NCI-H524 treated with DMSO at 0.1 percent for 48 hours (cell line): ENCODE data around the gene PCNX4.

Source experiments
- DNase-seq: peaks from one replicate; lab custom pipeline; 2025; lab: John Stamatoyannopoulos, UW

The PCNX4 gene

GRCh38 chr14:60206249-60206670 is 114.5 kb downstream of the PCNX4 start:
- no peak for DNase-seq

DNA sequence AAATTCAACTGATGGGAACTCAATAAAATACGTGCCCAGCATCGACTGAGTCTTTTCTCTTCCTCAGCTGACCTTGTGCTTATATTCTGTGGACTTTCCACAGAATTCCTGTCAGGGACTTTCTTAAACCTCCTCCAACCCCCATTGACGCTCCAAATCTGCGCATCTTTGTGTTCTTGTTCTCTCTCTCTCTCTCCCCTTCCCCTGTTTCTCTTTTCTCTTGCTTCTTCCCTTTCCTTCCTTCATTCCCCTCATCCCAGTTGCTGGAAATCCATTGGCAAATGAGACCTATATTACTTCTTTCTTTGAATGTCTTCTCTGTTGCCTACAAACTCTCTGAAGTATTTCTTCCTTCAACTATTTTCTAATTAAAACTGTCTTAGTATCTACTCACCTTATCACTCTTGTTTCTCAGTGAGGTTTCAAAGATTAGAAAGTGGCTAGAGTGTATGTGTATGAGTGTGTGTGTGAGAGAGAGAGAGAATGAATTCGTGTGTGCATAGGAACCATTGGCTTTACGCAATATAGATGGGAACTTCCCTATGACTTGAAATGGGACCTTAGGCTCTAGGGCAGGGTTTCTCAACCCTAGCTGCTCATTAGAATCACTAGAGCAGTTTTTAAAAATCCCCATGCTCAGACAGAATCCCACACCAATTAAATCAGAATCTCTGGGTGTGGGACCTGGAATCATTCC is 115.3 kb downstream of the PCNX4 start:
- DNase-seq: no peak

GRCh38 chr14:60210703-60211102 is 119.0 kb downstream of the PCNX4 start:
- DNase-seq: no peak

GRCh38 chr14:60211153-60211552 is 119.4 kb downstream of the PCNX4 start:
- no peak for DNase-seq

DNA sequence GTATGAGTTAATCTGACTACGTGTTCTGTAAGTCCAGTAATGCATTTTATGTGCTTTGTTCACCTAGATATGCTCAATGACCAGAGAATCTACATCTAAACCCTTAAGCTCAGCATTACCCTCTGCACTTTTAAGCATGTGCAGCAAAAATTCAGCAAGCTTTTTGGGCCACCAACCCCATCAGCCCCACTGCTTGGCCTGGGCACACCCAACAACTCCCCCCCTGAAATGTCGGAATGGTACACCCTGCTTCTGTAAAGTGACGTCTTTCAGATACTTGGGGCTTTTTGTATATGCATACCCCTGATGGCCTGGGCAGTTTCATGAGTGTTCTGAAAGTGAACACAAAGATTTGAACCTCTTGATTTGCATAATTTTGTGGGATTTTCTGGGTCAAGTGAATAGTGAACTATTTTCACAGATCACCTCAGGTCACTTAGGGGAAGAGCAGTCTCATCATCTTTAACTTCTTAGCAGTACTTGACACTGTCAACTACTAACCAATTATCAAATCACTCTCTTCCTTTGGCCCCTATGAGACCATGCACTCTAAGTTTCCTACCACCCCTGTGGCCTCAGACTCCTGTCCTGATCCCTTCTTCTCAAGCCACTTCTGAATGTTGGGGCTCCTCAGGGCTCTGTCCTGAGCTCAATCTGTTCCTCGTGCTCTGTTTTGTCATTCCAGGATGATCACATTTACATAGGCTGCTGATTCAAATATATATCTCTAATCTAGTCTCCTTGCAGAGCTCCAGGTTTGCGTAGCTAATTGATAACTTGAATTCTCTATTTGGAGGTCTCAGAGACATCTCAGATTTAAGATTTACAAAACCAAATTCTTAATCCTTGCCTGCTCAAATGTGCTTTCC is 121.0 kb downstream of the PCNX4 start:
- no peak for DNase-seq

- no peak for DNase-seq
Observed at GRCh38 chr14:60214003-60214402, 122.3 kb downstream of the PCNX4 start.

GRCh38 chr14:60214415-60215126 is 122.8 kb downstream of the PCNX4 start:
- DNase-seq: no peak

GRCh38 chr14:60215127-60215444 is 123.4 kb downstream of the PCNX4 start:
- DNase-seq: no peak

DNA sequence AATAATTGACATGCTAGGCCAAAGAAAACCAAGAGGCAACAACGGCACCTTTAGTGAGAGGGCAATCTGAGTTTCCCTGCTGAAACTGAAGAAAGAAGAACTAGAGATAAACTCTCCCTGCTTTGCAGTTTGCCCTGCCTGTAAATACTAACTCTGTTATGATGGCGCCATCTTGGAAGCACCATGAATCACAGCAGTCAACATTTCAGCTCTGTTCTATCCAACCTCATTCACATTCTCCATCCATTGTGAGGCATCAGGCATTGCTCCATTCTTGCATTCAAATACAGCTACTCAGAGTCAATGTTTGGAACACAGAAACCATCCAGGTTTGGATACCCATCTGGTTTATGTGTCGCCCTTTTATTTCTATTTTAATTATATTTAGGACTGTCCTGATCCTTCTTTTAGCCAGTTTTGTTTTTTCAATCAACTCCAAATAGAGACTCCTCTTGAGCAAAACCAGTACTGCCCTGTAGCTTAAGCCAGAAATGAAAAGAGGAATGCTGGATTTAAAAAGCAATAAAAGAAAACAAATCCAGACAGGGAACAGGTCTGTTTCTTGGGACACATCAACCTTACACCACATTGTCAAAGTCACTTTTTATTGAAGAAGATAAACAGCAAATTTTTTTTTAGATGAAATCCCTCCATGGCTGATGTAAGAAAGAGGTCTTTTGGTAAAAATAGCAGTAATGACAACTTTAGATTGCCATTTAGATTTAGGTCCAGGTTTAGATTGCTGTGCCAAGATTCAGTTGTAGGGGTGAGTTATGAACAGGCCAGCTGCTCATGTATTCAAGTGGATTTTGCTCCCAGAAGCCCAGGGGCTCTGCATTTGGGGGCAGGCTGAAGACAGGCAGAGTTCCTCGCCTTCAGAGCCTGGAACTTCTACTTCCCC is 124.0 kb downstream of the PCNX4 start:
- DNase-seq: no peak

DNA sequence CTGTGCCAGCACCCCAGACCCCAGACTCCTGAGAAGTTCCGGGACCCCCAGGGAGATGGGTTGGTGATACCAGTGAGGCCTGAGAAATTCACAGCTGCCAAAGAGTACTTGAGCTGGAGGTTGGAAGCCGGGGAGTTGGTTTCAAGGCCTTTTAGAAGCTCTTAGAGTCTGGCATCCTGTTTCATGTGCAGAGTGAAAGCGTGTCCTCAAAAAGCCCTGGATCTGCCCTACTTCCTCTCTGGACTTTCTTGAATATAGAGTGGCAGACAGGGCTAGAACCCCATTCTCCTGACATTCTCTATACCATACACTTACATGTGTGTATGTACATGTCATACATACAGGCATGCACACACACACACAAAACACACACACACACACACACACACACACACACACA is 126.0 kb downstream of the PCNX4 start:
- no peak for DNase-seq
